Activated T-helper 1 cell treated with anti-CD3 and anti-CD28 coated beads, Interleukin-12 subunit alpha, Interleukin-12 subunit beta, Interleukin-2, Interleukin-4 antibody, amounts not matched to agents 30 ng/mL and 10 ng/mL and 1 ng/mL, durations not matched to agents 14 hours and 24 hours and 36 hours (primary cell): ENCODE data around the gene NRXN3. TPM values are rescaled to one million over a fixed set of nuclear protein-coding genes. Genes with fewer than 3 reads are reported as not detected.

Experiments
- DNase-seq: peaks from one replicate; pipeline ENCODE4 v3.0.0; 2021; ENCODE audit warnings: low spot score
- H3K27ac Mint-ChIP-seq: one replicate; pipeline ENCODE4 v1.8.0; 2021; ENCODE audit warnings: mild to moderate bottlenecking, mixed read lengths
- H3K27me3 Mint-ChIP-seq: one replicate; pipeline ENCODE4 v1.8.0; 2022; ENCODE audit warnings: mild to moderate bottlenecking, moderate library complexity, mixed read lengths; ENCODE audit not compliant: insufficient read depth
- H3K36me3 Mint-ChIP-seq: one replicate; pipeline ENCODE4 v1.8.0; 2021; ENCODE audit warnings: low read depth, mixed read lengths
- H3K4me1 Mint-ChIP-seq: one replicate; pipeline ENCODE4 v1.8.0; 2021; ENCODE audit warnings: low read depth, mixed read lengths
- H3K4me3 Mint-ChIP-seq: one replicate; pipeline ENCODE4 v1.8.0; 2021; ENCODE audit warnings: mild to moderate bottlenecking, moderate library complexity, mixed read lengths
- H3K9me3 Mint-ChIP-seq: one replicate; pipeline ENCODE4 v1.8.0; 2021; ENCODE audit warnings: mixed read lengths
- intact Hi-C: fragments of 100-400 bp; cut with micrococcal nuclease; formaldehyde crosslinking; loops from one replicate; pipeline ENCODE4 v1.15.1; 2024
- total RNA-seq: library from RNA; stranded (reverse); gene quantifications from 2 replicates; pipeline ENCODE4 v1.2.3, GENCODE V29; 2022

Gene NRXN3
- total RNA-seq, 1 donor from 2014 or later: not detected

GRCh38 chr14:79728331-79728730, 1558.2 kb downstream of the NRXN3 start:
- intact Hi-C loops: no loop called here

GRCh38 chr14:79729731-79730130, 1559.6 kb downstream of the NRXN3 start:
- no peak overlapping the region for H3K27ac Mint-ChIP-seq
- H3K9me3 Mint-ChIP-seq: no peaks in the 10 kb centered on the region
- intact Hi-C loops: no loop called here
- no peaks in the 10 kb centered on the region for H3K27me3 Mint-ChIP-seq
- H3K4me1 Mint-ChIP-seq: peaks cover 4% of the 10 kb centered on the region
- no peaks in the 10 kb centered on the region for H3K36me3 Mint-ChIP-seq
- no peak overlapping the region for H3K4me3 Mint-ChIP-seq
- no peak for DNase-seq

More at GRCh38 chr14:79728331-79728730, 1558.2 kb downstream of the NRXN3 start:
- Mint-ChIP-seq H3K4me3 (no peak overlapping the region), H3K9me3 (no peaks in the 10 kb centered on the region), H3K4me1 (peaks cover 4% of the 10 kb centered on the region), H3K27me3 (no peaks in the 10 kb centered on the region), H3K27ac (no peak overlapping the region), H3K36me3 (no peaks in the 10 kb centered on the region)
- DNase-seq: no peak

DNA sequence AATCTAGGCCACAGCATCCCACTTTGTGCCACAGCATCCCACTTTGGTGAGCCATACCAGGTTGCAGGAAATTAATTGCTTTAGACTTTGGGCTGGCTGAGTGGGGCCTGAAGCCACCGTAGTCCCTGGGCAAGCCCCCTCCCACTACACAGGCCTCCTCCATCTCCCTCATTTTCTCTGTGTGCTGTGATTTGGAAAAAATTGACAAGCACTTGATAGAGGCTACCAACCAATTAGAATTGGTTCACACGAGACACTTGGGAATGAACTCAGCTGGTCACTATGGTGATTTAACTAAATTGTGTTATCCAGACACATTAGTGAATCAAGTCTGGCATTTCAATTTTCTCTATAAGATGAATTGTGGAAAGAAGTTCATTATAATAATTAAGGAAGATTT, 1560.0 kb downstream of the NRXN3 start:
- H3K27ac Mint-ChIP-seq: no peak overlapping the region
- no peaks in the 10 kb centered on the region for H3K36me3 Mint-ChIP-seq
- H3K4me1 Mint-ChIP-seq: peaks cover 4% of the 10 kb centered on the region
- H3K4me3 Mint-ChIP-seq: no peak overlapping the region
- no peak for DNase-seq
- no peaks in the 10 kb centered on the region for H3K9me3 Mint-ChIP-seq
- intact Hi-C loops: no loop called here
- H3K27me3 Mint-ChIP-seq: no peaks in the 10 kb centered on the region

GRCh38 chr14:79730953-79731352, 1560.8 kb downstream of the NRXN3 start:
- no peak for DNase-seq
- Mint-ChIP-seq H3K4me1 (peaks cover 4% of the 10 kb centered on the region), H3K27me3 (no peaks in the 10 kb centered on the region), H3K9me3 (peaks cover under 1% of the 10 kb centered on the region), H3K27ac (no peak overlapping the region), H3K36me3 (no peaks in the 10 kb centered on the region), H3K4me3 (no peak overlapping the region)
- intact Hi-C loops: no loop called here

GRCh38 chr14:79732911-79733655, 1562.9 kb downstream of the NRXN3 start:
- H3K9me3 Mint-ChIP-seq: peaks cover 8% of the 10 kb centered on the region
- H3K27ac Mint-ChIP-seq: no peak overlapping the region
- H3K27me3 Mint-ChIP-seq: no peaks in the 10 kb centered on the region
- intact Hi-C loops: no loop called here
- H3K4me1 Mint-ChIP-seq: peaks cover 4% of the 10 kb centered on the region
- DNase-seq: no peak
- no peaks in the 10 kb centered on the region for H3K36me3 Mint-ChIP-seq
- H3K4me3 Mint-ChIP-seq: no peak overlapping the region

DNA sequence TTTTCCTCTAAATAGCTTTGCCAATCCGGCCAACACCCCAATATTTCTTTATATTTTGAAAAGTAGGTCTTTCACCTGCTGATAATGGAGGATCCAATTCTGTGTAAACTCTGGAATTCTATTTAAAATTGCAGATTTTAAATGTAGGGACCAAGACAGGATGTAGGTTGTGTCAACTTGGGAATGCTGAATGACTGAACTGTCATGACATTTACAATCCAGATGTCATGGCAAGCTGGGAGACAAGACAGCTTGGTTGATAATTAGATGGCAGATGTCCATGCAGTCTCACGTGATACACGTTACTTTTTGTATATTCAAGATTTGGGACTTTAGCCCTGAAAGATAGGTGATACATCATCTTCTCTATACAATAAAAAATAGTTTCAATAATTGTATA, 1564.0 kb downstream of the NRXN3 start:
- Mint-ChIP-seq H3K4me3 (no peak overlapping the region), H3K36me3 (no peaks in the 10 kb centered on the region), H3K27ac (no peak overlapping the region), H3K9me3 (peaks cover 8% of the 10 kb centered on the region), H3K27me3 (no peaks in the 10 kb centered on the region), H3K4me1 (peaks cover 4% of the 10 kb centered on the region)
- intact Hi-C loops: no loop called here
- DNase-seq: no peak

DNA sequence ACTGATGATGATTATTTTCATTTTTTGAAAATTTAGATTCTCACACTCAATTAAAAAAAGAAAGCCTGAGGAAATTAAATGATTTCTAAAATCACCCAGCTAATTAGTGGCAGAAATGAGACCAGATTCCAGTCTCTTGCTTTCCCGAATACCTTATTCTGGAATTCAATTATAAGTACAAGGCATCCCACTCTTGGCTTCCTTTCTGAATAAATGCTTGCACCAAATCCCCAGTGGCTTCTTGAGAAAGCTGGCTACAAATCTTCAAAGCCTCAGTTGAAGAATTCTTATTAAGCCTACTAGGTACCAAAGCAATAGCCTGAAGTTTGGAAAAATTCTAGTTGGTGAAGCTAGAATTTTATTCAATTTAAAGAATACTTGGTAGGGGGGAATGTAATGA, 1564.5 kb downstream of the NRXN3 start:
- intact Hi-C loops: no loop called here
- H3K9me3 Mint-ChIP-seq: peaks cover 8% of the 10 kb centered on the region
- no peaks in the 10 kb centered on the region for H3K36me3 Mint-ChIP-seq
- H3K4me3 Mint-ChIP-seq: no peak overlapping the region
- DNase-seq: no peak
- H3K27me3 Mint-ChIP-seq: no peaks in the 10 kb centered on the region
- H3K27ac Mint-ChIP-seq: no peak overlapping the region
- peaks cover 4% of the 10 kb centered on the region for H3K4me1 Mint-ChIP-seq

GRCh38 chr14:79735121-79735520, 1564.9 kb downstream of the NRXN3 start:
- no peak for DNase-seq
- Mint-ChIP-seq H3K4me3 (no peak overlapping the region), H3K9me3 (peaks cover 11% of the 10 kb centered on the region)

DNA sequence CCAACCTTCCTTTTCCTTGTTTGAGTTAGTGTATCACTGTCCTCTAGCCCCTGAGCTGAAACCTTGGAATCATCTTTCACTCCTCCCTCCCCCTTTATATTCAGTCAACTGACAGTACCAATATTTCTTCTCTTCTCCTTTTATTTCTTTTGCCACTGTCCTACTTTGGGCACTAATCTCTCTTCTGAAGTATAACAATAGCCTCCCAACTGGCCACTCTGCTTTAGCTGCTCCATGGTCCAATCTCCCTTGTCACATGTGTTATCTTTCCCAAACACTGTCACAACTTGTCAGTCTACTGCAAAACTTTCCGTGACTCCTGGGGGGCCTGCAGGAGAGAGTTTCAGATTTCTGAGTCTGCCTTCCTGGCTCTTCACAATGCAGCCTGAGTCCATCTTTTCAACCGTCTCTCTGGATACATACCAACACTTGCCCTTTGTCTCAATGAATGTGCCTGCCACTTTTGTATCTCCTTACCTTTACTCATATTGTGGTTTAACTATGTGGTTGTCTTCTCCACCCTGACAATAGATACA, 1570.0 kb downstream of the NRXN3 start:
- H3K4me3 Mint-ChIP-seq: no peak overlapping the region
- H3K9me3 Mint-ChIP-seq: peaks cover 15% of the 10 kb centered on the region
- DNase-seq: no peak
- H3K27ac Mint-ChIP-seq: no peak overlapping the region
- H3K36me3 Mint-ChIP-seq: no peaks in the 10 kb centered on the region
- no peaks in the 10 kb centered on the region for H3K27me3 Mint-ChIP-seq
- no peaks in the 10 kb centered on the region for H3K4me1 Mint-ChIP-seq
- intact Hi-C loops: no loop called here

More at GRCh38 chr14:79735121-79735520, 1564.9 kb downstream of the NRXN3 start:
- H3K4me1 Mint-ChIP-seq: peaks cover 4% of the 10 kb centered on the region
- H3K27me3 Mint-ChIP-seq: no peaks in the 10 kb centered on the region
- H3K36me3 Mint-ChIP-seq: no peaks in the 10 kb centered on the region
- intact Hi-C loops: no loop called here
- no peak overlapping the region for H3K27ac Mint-ChIP-seq

- Mint-ChIP-seq H3K4me1 (no peaks in the 10 kb centered on the region), H3K9me3 (peaks cover 6% of the 10 kb centered on the region), H3K4me3 (no peak overlapping the region), H3K36me3 (no peaks in the 10 kb centered on the region), H3K27ac (no peak overlapping the region), H3K27me3 (no peaks in the 10 kb centered on the region)
- intact Hi-C loops: no loop called here
- DNase-seq: no peak
These were observed 1572.0 kb downstream of the NRXN3 start for GRCh38 chr14:79742142-79742541.

- H3K27me3 Mint-ChIP-seq: no peaks in the 10 kb centered on the region
- H3K4me3 Mint-ChIP-seq: no peak overlapping the region
- peaks cover 12% of the 10 kb centered on the region for H3K9me3 Mint-ChIP-seq
- no peak for DNase-seq
- no peaks in the 10 kb centered on the region for H3K36me3 Mint-ChIP-seq
- H3K27ac Mint-ChIP-seq: no peak overlapping the region
- intact Hi-C loops: no loop called here
- H3K4me1 Mint-ChIP-seq: no peaks in the 10 kb centered on the region
These were observed 1574.9 kb downstream of the NRXN3 start for GRCh38 chr14:79745046-79745445.

- no peaks in the 10 kb centered on the region for H3K36me3 Mint-ChIP-seq
- H3K27ac Mint-ChIP-seq: no peak overlapping the region
- intact Hi-C loops: no loop called here
- H3K4me1 Mint-ChIP-seq: no peaks in the 10 kb centered on the region
- no peak for DNase-seq
- peaks cover 7% of the 10 kb centered on the region for H3K9me3 Mint-ChIP-seq
- no peaks in the 10 kb centered on the region for H3K27me3 Mint-ChIP-seq
- no peak overlapping the region for H3K4me3 Mint-ChIP-seq
These were observed 1578.9 kb downstream of the NRXN3 start for GRCh38 chr14:79749065-79749464.

DNA sequence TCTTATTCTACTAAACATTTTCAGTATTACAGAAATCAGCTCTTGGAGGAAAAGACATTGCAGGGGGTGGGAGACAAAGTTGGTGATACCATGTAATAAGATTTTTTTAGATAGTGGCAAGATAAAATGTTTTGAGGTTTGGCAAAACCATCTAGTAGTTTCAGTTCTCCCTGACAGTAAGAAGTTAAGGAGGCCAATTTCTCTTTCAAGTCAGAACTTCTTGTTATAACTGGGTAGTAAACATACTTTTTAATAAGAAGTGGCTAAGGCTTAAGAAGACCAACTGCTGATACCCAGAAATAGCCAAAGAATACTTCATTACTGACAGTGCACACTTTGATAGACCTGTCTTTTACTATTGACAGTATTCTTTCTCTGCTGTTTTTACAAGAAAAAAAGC, 1588.8 kb downstream of the NRXN3 start:
- Mint-ChIP-seq H3K36me3 (no peaks in the 10 kb centered on the region), H3K27me3 (no peaks in the 10 kb centered on the region), H3K9me3 (peaks cover 8% of the 10 kb centered on the region), H3K4me1 (no peaks in the 10 kb centered on the region), H3K27ac (no peak overlapping the region), H3K4me3 (no peak overlapping the region)
- DNase-seq: no peak
- intact Hi-C loops: no loop called here
